Neural progenitor cell (in vitro differentiated cells): Measurements from ENCODE around the gene TP53I13. TPM values are rescaled to one million over a fixed set of nuclear protein-coding genes. Genes with fewer than 3 reads are reported as not detected.

Source experiments
- DNase-seq: peaks from one replicate; pipeline ENCODE4 v3.0.0-alpha.2; 2016; ENCODE audit warnings: low spot score
- H2AFZ ChIP-seq: fragments of 200-600 bp; sonication (generic); replicated peaks from 2 replicates; pipeline ENCODE4 v1.6.1; 2016; ENCODE audit warnings: antibody characterized with exemption
- H3F3A ChIP-seq: fragments of 200-600 bp; sonication (generic); 2 replicates; pipeline ENCODE4 v1.6.1; 2016; ENCODE audit warnings: antibody characterized with exemption, low read depth
- H3K27ac ChIP-seq: fragments of 200-600 bp; sonication (generic); 2 replicates; pipeline ENCODE4 v1.5.1; 2016; ENCODE audit warnings: mild to moderate bottlenecking
- H3K27me3 ChIP-seq: fragments of 200-600 bp; sonication (generic); 2 replicates; pipeline ENCODE4 v1.6.1; 2016; ENCODE audit warnings: mild to moderate bottlenecking, moderate library complexity
- H3K36me3 ChIP-seq: fragments of 200-600 bp; sonication (generic); 2 replicates; pipeline ENCODE4 v1.5.1; 2016
- H3K4me1 ChIP-seq: fragments of 200-600 bp; sonication (generic); 2 replicates; pipeline ENCODE4 v1.6.1; 2016; ENCODE audit warnings: mixed run types
- H3K4me2 ChIP-seq: fragments of 200-600 bp; sonication (generic); 2 replicates; pipeline ENCODE4 v1.6.1; 2016
- H3K4me3 ChIP-seq: fragments of 200-600 bp; sonication (generic); 2 replicates; pipeline ENCODE4 v1.5.1; 2016
- H3K79me2 ChIP-seq: fragments of 200-600 bp; sonication (generic); 2 replicates; pipeline ENCODE4 v1.6.1; 2016; ENCODE audit warnings: low read depth
- H3K9ac ChIP-seq: fragments of 200-600 bp; sonication (generic); 2 replicates; pipeline ENCODE4 v1.6.1; 2016
- H3K9me3 ChIP-seq: fragments of 200-600 bp; sonication (generic); 2 replicates; pipeline ENCODE4 v1.5.1; 2016; ENCODE audit warnings: low read depth
- H4K20me1 ChIP-seq: fragments of 200-600 bp; sonication (generic); 2 replicates; pipeline ENCODE4 v1.6.1; 2016; ENCODE audit warnings: low read depth
- H3K27ac Mint-ChIP-seq: 3 replicates; pipeline ENCODE4 v1.8.0; 2021; ENCODE audit warnings: mixed read lengths
- H3K27me3 Mint-ChIP-seq: 2 replicates; pipeline ENCODE4 v1.8.0; 2022; ENCODE audit warnings: low read depth, mild to moderate bottlenecking, inconsistent platforms, moderate library complexity, mixed read lengths; ENCODE audit not compliant: insufficient read depth
- H3K36me3 Mint-ChIP-seq: 3 replicates; pipeline ENCODE4 v1.8.0; 2021; ENCODE audit warnings: mixed read lengths
- H3K4me1 Mint-ChIP-seq: 3 replicates; pipeline ENCODE4 v1.8.0; 2021; ENCODE audit warnings: mixed read lengths
- H3K4me3 Mint-ChIP-seq: 3 replicates; pipeline ENCODE4 v1.8.0; 2021; ENCODE audit warnings: mild to moderate bottlenecking, moderate library complexity, mixed read lengths
- H3K9me3 Mint-ChIP-seq: 3 replicates; pipeline ENCODE4 v1.8.0; 2020; ENCODE audit warnings: mixed read lengths
- CTCF ChIP-seq: fragments of 200-600 bp; sonication (generic); IDR thresholded peaks from 2 replicates; pipeline ENCODE4 v1.5.1; 2017; ENCODE audit warnings: antibody characterized with exemption, mild to moderate bottlenecking
- EZH2 ChIP-seq: fragments of 200-600 bp; sonication (generic); IDR thresholded peaks from 2 replicates; pipeline ENCODE4 v1.6.1; 2017; ENCODE audit warnings: antibody characterized with exemption, mild to moderate bottlenecking, moderate library complexity
- EZH2phosphoT487 ChIP-seq: fragments of 200-600 bp; sonication (generic); IDR thresholded peaks from 2 replicates; pipeline ENCODE4 v1.6.1; 2017; ENCODE audit warnings: antibody characterized with exemption
- total RNA-seq: library from RNA; depleted of rRNA; stranded (reverse); fragments of >200 nt; gene quantifications from 2 replicates; pipeline ENCODE4 v1.2.3, GENCODE V29; 2015; ENCODE audit warnings: low replicate concordance

Gene TP53I13
- total RNA-seq, 1 donor from 2014 or later, result 9.2 TPM

- peak; percentile 46 for DNase-seq
- Histone ChIP-seq H3F3A (peaks cover 55% of the 10 kb centered on the region), H3K9ac (no peak overlapping the region), H3K79me2 (peaks cover 34% of the 10 kb centered on the region), H4K20me1 (peaks cover 34% of the 10 kb centered on the region), H3K27ac (no peak overlapping the region), H3K27me3 (no peaks in the 10 kb centered on the region), H3K4me3 (no peak overlapping the region), H2AFZ (no peak overlapping the region), H3K36me3 (no peaks in the 10 kb centered on the region), H3K4me2 (peak overlapping the region; percentile 98), H3K4me1 (peaks cover 65% of the 10 kb centered on the region), H3K9me3 (no peaks in the 10 kb centered on the region)
- no peaks in the 10 kb centered on the region for H3K9me3 Mint-ChIP-seq
- no peak overlapping the region for H3K27ac Mint-ChIP-seq
- peak overlapping the region; percentile 86 for H3K4me3 Mint-ChIP-seq
- TF ChIP-seq EZH2phosphoT487 (no peak), CTCF (no peak), EZH2 (no peak)
- H3K36me3 Mint-ChIP-seq, result no peaks in the 10 kb centered on the region
- peaks cover 14% of the 10 kb centered on the region for H3K27me3 Mint-ChIP-seq
- H3K4me1 Mint-ChIP-seq, result peaks cover 61% of the 10 kb centered on the region
Observed at GRCh38 chr17:29595107-29595942, 26.8 kb downstream of the TP53I13 start.

- H3K4me1 Mint-ChIP-seq, result peaks cover 54% of the 10 kb centered on the region
- H3K36me3 Mint-ChIP-seq, result no peaks in the 10 kb centered on the region
- H3F3A ChIP-seq, result peaks cover 50% of the 10 kb centered on the region
- peaks cover 37% of the 10 kb centered on the region for H3K79me2 ChIP-seq
- peaks cover 34% of the 10 kb centered on the region for H4K20me1 ChIP-seq
- no peak overlapping the region for H3K9ac ChIP-seq
- no peaks in the 10 kb centered on the region for H3K9me3 Mint-ChIP-seq
- no peak overlapping the region for H3K4me2 ChIP-seq
- no peaks in the 10 kb centered on the region for H3K36me3 ChIP-seq
- no peaks in the 10 kb centered on the region for H3K27me3 ChIP-seq
- H3K27ac Mint-ChIP-seq, result no peak overlapping the region
- H3K4me3 ChIP-seq, result no peak overlapping the region
- no peak overlapping the region for H3K27ac ChIP-seq
- no peak overlapping the region for H2AFZ ChIP-seq
- TF ChIP-seq CTCF, result no peak
- no peak for TF ChIP-seq EZH2
- no peak for TF ChIP-seq EZH2phosphoT487
- peaks cover 12% of the 10 kb centered on the region for H3K27me3 Mint-ChIP-seq
- H3K4me3 Mint-ChIP-seq, result no peak overlapping the region
- H3K4me1 ChIP-seq, result peaks cover 59% of the 10 kb centered on the region
- no peaks in the 10 kb centered on the region for H3K9me3 ChIP-seq
- no peak for DNase-seq
Observed at GRCh38 chr17:29595943-29596774, 27.7 kb downstream of the TP53I13 start.

GRCh38 chr17:29596811-29597210 is 28.3 kb downstream of the TP53I13 start:
- no peak overlapping the region for H3K4me3 Mint-ChIP-seq
- peaks cover 49% of the 10 kb centered on the region for H3K4me1 Mint-ChIP-seq
- no peak for TF ChIP-seq EZH2
- TF ChIP-seq CTCF, result no peak
- TF ChIP-seq EZH2phosphoT487, result no peak
- H3K9me3 Mint-ChIP-seq, result no peaks in the 10 kb centered on the region
- no peak overlapping the region for H3K27ac ChIP-seq
- peaks cover 12% of the 10 kb centered on the region for H3K27me3 Mint-ChIP-seq
- H2AFZ ChIP-seq, result no peak overlapping the region
- H3K9ac ChIP-seq, result no peak overlapping the region
- H4K20me1 ChIP-seq, result peaks cover 34% of the 10 kb centered on the region
- no peaks in the 10 kb centered on the region for H3K36me3 Mint-ChIP-seq
- H3K27me3 ChIP-seq, result no peaks in the 10 kb centered on the region
- H3K4me3 ChIP-seq, result no peak overlapping the region
- no peak for DNase-seq
- no peaks in the 10 kb centered on the region for H3K36me3 ChIP-seq
- H3K4me1 ChIP-seq, result peaks cover 59% of the 10 kb centered on the region
- H3K9me3 ChIP-seq, result no peaks in the 10 kb centered on the region
- peak overlapping the region; percentile 72 for H3K4me2 ChIP-seq
- H3K79me2 ChIP-seq, result peaks cover 38% of the 10 kb centered on the region
- peaks cover 44% of the 10 kb centered on the region for H3F3A ChIP-seq
- no peak overlapping the region for H3K27ac Mint-ChIP-seq
